ENCODE measurements around the gene PRKG1. TPM values are rescaled to one million over a fixed set of nuclear protein-coding genes. Genes with fewer than 3 reads are reported as not detected.

The PRKG1 gene
- total and polyA plus RNA-seq, 2 of the 8 experiments (the other 6 are each of a cell fraction or from before 2014, with no cell fraction given) = 4.2 to 15.2 TPM

DNA sequence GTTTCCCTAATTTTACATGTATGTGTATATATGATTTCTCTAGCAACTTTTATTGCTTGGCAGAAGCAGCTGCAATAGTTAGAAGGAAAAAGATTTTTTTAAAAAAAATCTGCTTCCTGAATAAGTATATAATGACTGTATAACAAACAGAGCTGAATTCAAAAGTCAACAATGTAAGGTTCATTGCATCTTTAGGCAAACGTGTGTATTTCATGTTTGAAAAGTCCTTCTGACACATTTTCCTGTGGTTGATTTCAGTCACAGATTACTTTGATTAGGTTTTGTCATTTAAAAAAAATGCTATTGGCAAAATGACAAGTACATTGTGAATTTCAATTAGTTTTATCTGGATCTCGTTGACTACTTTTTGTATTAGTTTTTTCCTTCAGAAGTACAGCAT, 394.1 kb downstream of the PRKG1 start:
- Histone ChIP-seq H3K4me3 (ENCODE audit: extremely low read depth in 1 of 4, insufficient read depth in 2 of 4, low read depth in 3 of 4, low read length in 4 of 4) (no peak overlapping the region), H2BK12ac (ENCODE audit: low read depth, low read length) (no peak overlapping the region), H3K23me2 (ENCODE audit: low read depth, low read length) (no peaks in the 10 kb centered on the region), H3K36me3 (ENCODE audit: control insufficient read depth in 2 of 4, insufficient read depth in 4 of 4, low read length in 3 of 4) (no peaks in the 10 kb centered on the region), H2AK5ac (ENCODE audit: low read depth, low read length) (no peak overlapping the region), H4K91ac (replicated peaks; ENCODE audit: insufficient read length, low read length) (no peak overlapping the region), H3K9me3 (ENCODE audit: insufficient read depth in 2 of 2, low read depth in 1 of 2, low read length in 1 of 2) (no peaks in the 10 kb centered on the region), H3K18ac (ENCODE audit: extremely low read depth, low read length) (no peak overlapping the region), H4K8ac (ENCODE audit: extremely low read depth, insufficient read depth, low read length) (no peak overlapping the region), H3K79me1 (ENCODE audit: low read depth, low read length) (no peaks in the 10 kb centered on the region), H3K56ac (replicated peaks; ENCODE audit: insufficient read length, low read depth, low read length) (no peak overlapping the region), H3K27me3 (replicated peaks in 1 of 4; ENCODE audit: control insufficient read depth in 3 of 4, extremely low read depth in 1 of 4, insufficient read depth in 3 of 4, low read length in 3 of 4) (no peaks in the 10 kb centered on the region), H3K4ac (replicated peaks; ENCODE audit: insufficient read length, low read depth, low read length) (no peak overlapping the region), H2BK120ac (replicated peaks; ENCODE audit: low read depth, low read length) (no peak overlapping the region), H3K9ac (replicated peaks in 1 of 4; ENCODE audit: extremely low read depth in 1 of 4, low read depth in 3 of 4, low read length in 3 of 4) (no peak overlapping the region), H4K20me1 (replicated peaks in 1 of 2; ENCODE audit: control insufficient read depth in 1 of 2, insufficient read depth in 2 of 2, low read length in 2 of 2) (no peaks in the 10 kb centered on the region), H3K4me2 (ENCODE audit: insufficient read depth in 1 of 2, low read depth in 2 of 2, low read length in 2 of 2) (no peak overlapping the region), H3K14ac (ENCODE audit: insufficient read length) (no peak overlapping the region), H4K5ac (ENCODE audit: insufficient read length, low read depth, low read length) (no peak overlapping the region), H3K4me1 (replicated peaks in 1 of 4; ENCODE audit: control insufficient read depth in 3 of 4, insufficient read depth in 4 of 4, low read length in 3 of 4) (no peaks in the 10 kb centered on the region), H3K23ac (ENCODE audit: insufficient read length) (no peak overlapping the region), H2BK15ac (ENCODE audit: low read length) (no peak overlapping the region), H2BK20ac (ENCODE audit: low read length) (no peak overlapping the region), H3K27ac (ENCODE audit: low read depth, low read length) (no peak overlapping the region), H2AFZ (ENCODE audit: low read length) (no peak overlapping the region), H2BK5ac (ENCODE audit: low read depth, low read length) (no peak overlapping the region), H3K79me2 (ENCODE audit: control insufficient read depth in 1 of 2, insufficient read depth in 2 of 2, low read length in 2 of 2) (no peaks in the 10 kb centered on the region)
- 80% methylated on average over 2 of the region's 2 CpGs; no CpG with 5 or more reads in 1 of the 2 experiments for WGBS, 2 experiments (ENCODE audit: extremely low coverage in 1 of 2, insufficient coverage in 1 of 2, insufficient read length in 1 of 2, insufficient replicate concordance in 2 of 2, low coverage in 1 of 2, low lambda C conversion rate in 2 of 2, missing lambda C conversion rate in 1 of 2)
- CTCF ChIA-PET (ENCODE audit: partially characterized antibody) = no interaction called here
- POLR2A ChIA-PET (ENCODE audit: partially characterized antibody) = no interaction called here
- DNase-seq (ENCODE audit: low read depth in 1 of 2, low spot score in 2 of 2) (no peak), FAIRE-seq (no peak)
- TF ChIP-seq KDM1A (IDR thresholded peaks at IDR 0.05; ENCODE audit: borderline replicate concordance, low read length) (no peak), KDM4A (IDR thresholded peaks at IDR 0.05; ENCODE audit: low read depth, low read length, severe bottlenecking) (no peak), GABPA (IDR thresholded peaks at IDR 0.05; ENCODE audit: borderline replicate concordance, insufficient read depth, low read length) (no peak), BACH1 (IDR thresholded peaks at IDR 0.05; ENCODE audit: low read length) (no peak), CHD2 (IDR thresholded peaks at IDR 0.05; ENCODE audit: low read length) (no peak), RNF2 (IDR thresholded peaks at IDR 0.05; ENCODE audit: borderline replicate concordance, low read depth, low read length, missing control alignments, poor library complexity, severe bottlenecking) (no peak), POLR2A (IDR thresholded peaks at IDR 0.05; ENCODE audit: control extremely low read depth in 1 of 2, low read depth in 2 of 2, low read length in 2 of 2) (no peak), BRCA1 (IDR thresholded peaks at IDR 0.05; ENCODE audit: low read depth, low read length) (no peak), SIN3A (conservative IDR thresholded peaks at IDR 0.05 in 1 of 2, IDR thresholded peaks at IDR 0.05 in 1 of 2; ENCODE audit: low read depth in 1 of 2, low read length in 2 of 2) (no peak)
- TF ChIP-seq, protein P1, sequence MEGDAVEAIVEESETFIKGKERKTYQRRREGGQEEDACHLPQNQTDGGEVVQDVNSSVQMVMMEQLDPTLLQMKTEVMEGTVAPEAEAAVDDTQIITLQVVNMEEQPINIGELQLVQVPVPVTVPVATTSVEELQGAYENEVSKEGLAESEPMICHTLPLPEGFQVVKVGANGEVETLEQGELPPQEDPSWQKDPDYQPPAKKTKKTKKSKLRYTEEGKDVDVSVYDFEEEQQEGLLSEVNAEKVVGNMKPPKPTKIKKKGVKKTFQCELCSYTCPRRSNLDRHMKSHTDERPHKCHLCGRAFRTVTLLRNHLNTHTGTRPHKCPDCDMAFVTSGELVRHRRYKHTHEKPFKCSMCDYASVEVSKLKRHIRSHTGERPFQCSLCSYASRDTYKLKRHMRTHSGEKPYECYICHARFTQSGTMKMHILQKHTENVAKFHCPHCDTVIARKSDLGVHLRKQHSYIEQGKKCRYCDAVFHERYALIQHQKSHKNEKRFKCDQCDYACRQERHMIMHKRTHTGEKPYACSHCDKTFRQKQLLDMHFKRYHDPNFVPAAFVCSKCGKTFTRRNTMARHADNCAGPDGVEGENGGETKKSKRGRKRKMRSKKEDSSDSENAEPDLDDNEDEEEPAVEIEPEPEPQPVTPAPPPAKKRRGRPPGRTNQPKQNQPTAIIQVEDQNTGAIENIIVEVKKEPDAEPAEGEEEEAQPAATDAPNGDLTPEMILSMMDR (IDR thresholded peaks at IDR 0.05; ENCODE audit: control extremely low read depth in 1 of 3, insufficient read depth in 1 of 3, low read depth in 1 of 3, low read length in 3 of 3) = no peak
- TF ChIP-seq, protein P2, sequence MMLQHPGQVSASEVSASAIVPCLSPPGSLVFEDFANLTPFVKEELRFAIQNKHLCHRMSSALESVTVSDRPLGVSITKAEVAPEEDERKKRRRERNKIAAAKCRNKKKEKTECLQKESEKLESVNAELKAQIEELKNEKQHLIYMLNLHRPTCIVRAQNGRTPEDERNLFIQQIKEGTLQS (IDR thresholded peaks at IDR 0.05; ENCODE audit: insufficient read depth, low read depth, low read length) = no peak

All from H1 (cell line).